Pancreas (tissue), 10 donors: Measurements from ENCODE around the gene VSX1. TPM values are rescaled to one million over a fixed set of nuclear protein-coding genes. Genes with fewer than 3 reads are reported as not detected.

Experiments used
- ATAC-seq, 4 donors: fragments of 200-7000 bp; cut with Tn5 transposase; one replicate each; pipeline versions ENCODE4 v1.8.0 to v1.9.1; 2020; ENCODE audit warnings: mild to moderate bottlenecking in 4 of 4, moderate library complexity in 4 of 4
- DNase-seq, 6 donors: peaks; one replicate each; pipeline ENCODE4 v3.0.0-alpha.2; 2020
- FAIRE-seq: peaks from 2 replicates; lab custom pipeline; 2012; peaks lifted over from hg19 to GRCh38; lab: Jason Lieb, UNC
- H3K27ac ChIP-seq, 4 donors: fragments of 200-600 bp; sonication (generic); 1 replicate in 3 of 4; 2 replicates in 1 of 4; pipeline versions ENCODE4 v1.5.0 to v1.8.0; 2020
- H3K27me3 ChIP-seq, 4 donors: fragments of 200-600 bp; one replicate each; pipeline ENCODE4 v1.8.0; 2021
- H3K36me3 ChIP-seq, 3 donors: fragments of 200-600 bp; sonication (generic) in 1 of 3; one replicate each; pipeline versions ENCODE4 v1.5.0 to v1.8.0; 2020 to 2021
- H3K4me1 ChIP-seq, 3 donors: fragments of 200-600 bp; one replicate each; pipeline ENCODE4 v1.8.0; 2021
- H3K4me3 ChIP-seq, 4 donors: fragments of 200-600 bp; sonication (generic) in 2 of 4; one replicate each; pipeline versions ENCODE4 v1.5.0 to v1.8.0; 2020 to 2021
- H3K9me3 ChIP-seq, 4 donors: fragments of 200-600 bp; one replicate each; pipeline ENCODE4 v1.8.0; 2021
- CTCF ChIP-seq, 4 donors: fragments of 200-600 bp; sonication (generic) in 3 of 4; IDR thresholded peaks; one replicate each; pipeline versions ENCODE4 v1.5.0 to v1.8.0; 2021; ENCODE audit warnings: antibody characterized with exemption in 4 of 4
- WGBS, 2 donors: extraction: QIAGEN DNeasy Blood & Tissue Kit; methylation state at CpG; one replicate each; pipeline ENCODE4 v1.1.7; 2013; 5-methylcytosine and 5-hydroxymethylcytosine counted together
- intact Hi-C, 3 donors: fragments of 100-400 bp; cut with DNase I; formaldehyde crosslinking; loops; one replicate each; pipeline versions ENCODE4 v1.11.1 to v1.14.2; 2022
- polyA plus RNA-seq, 2 donors: library from polyadenylated mRNA; stranded (reverse); fragments of 200-250 nt; gene quantifications; one replicate each; pipeline ENCODE4 v1.2.3, GENCODE V29; 2013
- total RNA-seq, 6 donors: library from RNA; stranded (reverse); fragmentation: NEBNext Ultra II Directional in 4 of 6; extraction: Animal tissue kit (Norgen Biotek cat#: 25700) in 4 of 6; gene quantifications; one replicate each; pipeline versions ENCODE4 v1.2.1 to v1.2.4, GENCODE V29; 2021 to 2023
- donor health status: healthy with polysubstance abuse.
- donor health status: DM: no; HTN: no; CAD: no; lungs with moderate emphysema.
- donor health status: DM: no; HTN: no; CAD: no.
- donor health status: control.
- donor health status: control.
- donor health status: Bipolar disorder and iron deficiency.
- donor health status: DM: yes; HTN: yes; CAD: no.
- donor health status: DM: no; HTN: no; CAD: no.
- donor health status: DM: no; HTN: no; CAD: no.
- donor health status: DM: yes; HTN: yes; CAD: no.

VSX1 gene
- total and polyA plus RNA-seq, 8 donors: 0.08 to 0.77 (median 0.23) TPM

DNA sequence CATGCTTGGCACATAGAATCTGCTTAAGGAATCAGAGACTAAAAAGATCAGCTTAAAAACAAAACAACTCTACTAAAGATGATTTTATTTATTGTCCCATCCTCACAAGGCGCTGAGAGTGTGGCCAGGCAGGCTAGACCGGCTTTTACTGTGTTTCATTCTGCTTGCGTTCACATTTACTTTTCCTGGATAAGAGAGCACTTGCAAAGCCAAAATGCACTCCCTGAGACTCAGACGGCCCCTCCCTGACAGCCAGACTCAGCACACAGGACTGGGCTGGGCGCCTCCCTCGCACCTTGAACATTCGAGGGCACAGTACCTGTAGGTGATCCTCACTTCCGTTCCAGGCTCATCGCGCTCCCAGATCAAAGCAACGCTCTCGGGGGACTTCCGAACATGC is 34.2 kb downstream of the VSX1 start:
- no peak for TF ChIP-seq CTCF (IDR thresholded peaks at IDR 0.05)
- no peak for FAIRE-seq
- intact Hi-C loops: loop anchor here in 1 of 3 donors (5.0 kb wide), 1 partner anchor 35 kb away; no protein-coding TSS in a partner anchor
- 74 to 75% methylated on average over 13 of the region's 13 CpGs for WGBS, 2 donors
- ATAC-seq: no peak
- peak in 2 of 6 donors; percentile 17 to 52 for DNase-seq
- no peaks in the 10 kb centered on the region for H3K27me3 ChIP-seq
- H3K4me3 ChIP-seq: no peak overlapping the region
- H3K9me3 ChIP-seq: no peaks in the 10 kb centered on the region
- H3K36me3 ChIP-seq: peaks cover 0 to 21% (median 0%) of the 10 kb centered on the region in 3 donors
- peaks cover 49 to 65% (median 58%) of the 10 kb centered on the region in 3 donors for H3K4me1 ChIP-seq
- no peak overlapping the region for H3K27ac ChIP-seq

DNA sequence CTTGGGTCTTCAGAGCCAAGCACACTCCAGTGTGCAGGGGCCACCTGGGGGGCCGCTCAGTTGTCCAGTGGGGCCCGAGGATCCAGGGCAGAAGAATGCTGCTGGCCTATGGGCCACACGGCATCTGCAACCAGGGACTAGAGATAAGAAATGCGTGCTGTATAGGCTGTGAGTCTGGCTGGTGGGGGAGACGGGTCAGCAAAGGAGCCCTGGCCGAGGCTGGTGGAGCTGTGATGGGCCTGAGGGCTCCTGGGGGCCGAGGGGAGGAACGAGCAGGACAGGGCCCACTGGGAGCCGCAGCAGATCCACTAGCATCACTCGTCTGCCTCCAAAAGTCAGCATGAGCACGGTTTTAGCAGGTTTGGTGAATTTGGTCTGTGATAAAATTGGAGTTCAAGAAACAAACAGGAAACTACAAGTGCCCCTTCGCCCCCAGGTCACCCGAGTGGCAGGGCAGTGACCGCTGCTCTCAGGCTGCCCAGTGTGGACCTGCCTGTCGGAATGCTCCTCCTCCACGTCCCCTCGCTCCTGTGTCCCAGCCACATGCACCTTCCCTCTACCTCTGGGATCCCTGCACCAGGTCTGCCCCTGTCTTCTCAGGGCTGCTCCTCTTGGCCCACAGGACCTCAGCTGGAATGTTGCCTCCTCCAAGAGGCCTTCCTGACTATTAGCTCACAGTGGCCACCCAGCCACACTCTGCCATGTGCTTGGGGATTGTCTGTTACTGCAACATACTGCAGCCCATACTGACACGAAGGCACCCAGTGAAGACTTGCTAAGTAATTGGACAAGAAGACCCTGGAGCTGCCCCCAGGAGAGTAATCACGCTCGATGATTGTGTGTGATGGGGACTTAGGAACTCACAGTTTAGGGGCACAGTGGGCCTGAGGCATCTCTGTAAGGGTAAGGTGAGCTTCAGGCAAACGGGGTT is 34.9 kb downstream of the VSX1 start:
- no peak for TF ChIP-seq CTCF (IDR thresholded peaks at IDR 0.05)

DNA sequence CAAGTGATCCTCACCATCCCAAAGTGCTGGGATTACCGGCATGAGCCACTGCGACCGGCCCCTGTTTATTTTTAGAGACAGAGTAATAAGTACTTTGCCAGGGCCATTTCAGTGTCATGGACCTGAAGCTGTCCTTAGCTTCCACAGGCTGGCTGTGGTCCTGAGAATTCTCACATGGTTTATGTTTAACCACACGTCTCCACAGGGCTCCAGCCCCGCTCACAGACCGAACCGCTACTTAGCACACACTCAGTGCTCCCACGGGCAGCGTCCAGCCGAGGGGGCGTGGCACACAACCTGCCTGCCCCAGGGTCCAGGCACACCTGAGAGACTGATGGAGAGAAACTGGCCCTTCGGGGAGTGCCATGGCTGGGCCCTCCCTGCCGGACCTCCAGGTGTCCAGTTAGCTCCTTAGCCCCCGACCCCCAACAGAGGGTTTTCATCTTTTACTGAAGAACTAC is 35.7 kb downstream of the VSX1 start:
- H3K9me3 ChIP-seq: no peaks in the 10 kb centered on the region
- no peak for TF ChIP-seq CTCF (IDR thresholded peaks at IDR 0.05)
- peak in 5 of 6 donors; percentile 38 to 70 (median 60) for DNase-seq
- 22 to 27% methylated on average over 14 of the region's 14 CpGs for WGBS, 2 donors
- ATAC-seq: peak; percentile 36 to 87 (median 69)
- intact Hi-C loops: loop anchor here in 1 of 3 donors (5.0 kb wide), 1 partner anchor 34 kb away; no protein-coding TSS in a partner anchor
- H3K27ac ChIP-seq: peak overlapping the region in 2 of 4 donors; percentile 16 to 44
- H3K4me3 ChIP-seq: no peak overlapping the region
- no peaks in the 10 kb centered on the region for H3K27me3 ChIP-seq
- no peak for FAIRE-seq
- peaks cover 0 to 21% (median 0%) of the 10 kb centered on the region in 3 donors for H3K36me3 ChIP-seq
- H3K4me1 ChIP-seq: peaks cover 48 to 60% (median 57%) of the 10 kb centered on the region in 3 donors

More for the DNA sequence above, 34.9 kb downstream of the VSX1 start:
- Histone ChIP-seq H3K9me3 (no peaks in the 10 kb centered on the region), H3K36me3 (peaks cover 0 to 21% (median 0%) of the 10 kb centered on the region in 3 donors), H3K27ac (no peak overlapping the region), H3K4me1 (peaks cover 46 to 60% (median 59%) of the 10 kb centered on the region in 3 donors), H3K27me3 (no peaks in the 10 kb centered on the region), H3K4me3 (no peak overlapping the region)
- FAIRE-seq (no peak), DNase-seq (peak in 4 of 6 donors; percentile 1 to 46 (median 12)), ATAC-seq (no peak)
- intact Hi-C loops: loop anchor here in 1 of 3 donors (5.0 kb wide), 1 partner anchor 35 kb away; no protein-coding TSS in a partner anchor
- WGBS, 2 donors: 75 to 81% methylated on average over 21 of the region's 21 CpGs

- no peaks in the 10 kb centered on the region for H3K27me3 ChIP-seq
- no peaks in the 10 kb centered on the region for H3K9me3 ChIP-seq
- no peak for TF ChIP-seq CTCF (IDR thresholded peaks at IDR 0.05)
- 19 to 27% methylated on average over 9 of the region's 9 CpGs for WGBS, 2 donors
- H3K4me3 ChIP-seq: no peak overlapping the region
- FAIRE-seq: no peak
- DNase-seq: peak in 3 of 6 donors; percentile 16 to 46 (median 28)
- peaks cover 52 to 59% (median 57%) of the 10 kb centered on the region in 3 donors for H3K4me1 ChIP-seq
- H3K27ac ChIP-seq: peak overlapping the region in 2 of 4 donors; percentile 14 to 16
- intact Hi-C loops: loop anchor here in 1 of 3 donors (5.0 kb wide), 1 partner anchor 33 kb away; no protein-coding TSS in a partner anchor
- peaks cover 0 to 21% (median 0%) of the 10 kb centered on the region in 3 donors for H3K36me3 ChIP-seq
- peak in 1 of 4 donors; percentile 4 for ATAC-seq
Measured at GRCh38 chr20:25045343-25045712, 36.6 kb downstream of the VSX1 start.
